HG03139 (cell line): ENCODE measurements around the gene FA2H.
"Not testable (repeated sequence)": the region's sequence is repeated elsewhere in the genome, so short reads cannot be mapped to it uniquely, and the experiment has no call there.

ENCODE experiments used
- ATAC-seq: cut with Tn5 transposase; IDR thresholded peaks from one replicate; pipeline ENCODE4 v1.9.1; 2021; ENCODE audit not compliant: unreplicated experiment

The FA2H gene

DNA sequence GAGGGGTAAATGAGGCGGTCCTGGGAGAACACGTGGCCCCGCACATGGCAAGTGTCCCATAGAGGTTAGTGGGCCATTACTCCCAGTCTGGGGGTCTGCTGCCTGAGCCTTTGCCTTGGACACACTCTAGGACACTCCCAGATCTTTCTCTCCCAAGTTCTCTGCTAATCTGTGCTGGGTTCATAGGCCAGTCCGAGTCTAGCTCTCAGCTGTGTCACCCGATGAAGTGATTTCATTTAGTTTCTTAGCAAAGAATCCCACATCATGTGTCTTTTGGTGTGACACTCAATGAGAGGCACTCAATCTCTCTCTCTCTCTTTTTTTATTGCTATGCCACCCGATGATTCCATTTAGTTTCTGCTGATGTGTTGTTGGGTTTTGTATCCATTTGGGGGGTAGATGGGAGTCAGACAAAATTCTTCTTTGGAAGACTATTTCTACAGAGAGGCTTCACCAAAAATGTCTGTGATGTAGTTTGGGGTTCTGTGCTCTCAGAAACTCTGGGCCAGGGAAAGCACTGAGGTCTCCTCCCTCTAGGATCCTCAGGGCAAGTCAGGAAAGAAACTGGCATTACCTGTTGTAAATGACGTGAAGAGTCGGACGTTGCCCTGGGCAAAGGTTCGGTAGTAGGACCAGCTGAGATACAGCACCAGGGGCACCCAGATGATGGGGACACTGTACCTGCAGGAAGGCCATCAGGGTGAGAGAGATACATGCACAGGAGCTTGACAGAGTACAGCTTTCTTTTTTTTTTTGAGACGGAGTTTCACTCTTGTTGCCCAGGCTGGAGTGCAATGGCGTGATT, 48.8 kb downstream of the FA2H start:
- no peak for ATAC-seq

DNA sequence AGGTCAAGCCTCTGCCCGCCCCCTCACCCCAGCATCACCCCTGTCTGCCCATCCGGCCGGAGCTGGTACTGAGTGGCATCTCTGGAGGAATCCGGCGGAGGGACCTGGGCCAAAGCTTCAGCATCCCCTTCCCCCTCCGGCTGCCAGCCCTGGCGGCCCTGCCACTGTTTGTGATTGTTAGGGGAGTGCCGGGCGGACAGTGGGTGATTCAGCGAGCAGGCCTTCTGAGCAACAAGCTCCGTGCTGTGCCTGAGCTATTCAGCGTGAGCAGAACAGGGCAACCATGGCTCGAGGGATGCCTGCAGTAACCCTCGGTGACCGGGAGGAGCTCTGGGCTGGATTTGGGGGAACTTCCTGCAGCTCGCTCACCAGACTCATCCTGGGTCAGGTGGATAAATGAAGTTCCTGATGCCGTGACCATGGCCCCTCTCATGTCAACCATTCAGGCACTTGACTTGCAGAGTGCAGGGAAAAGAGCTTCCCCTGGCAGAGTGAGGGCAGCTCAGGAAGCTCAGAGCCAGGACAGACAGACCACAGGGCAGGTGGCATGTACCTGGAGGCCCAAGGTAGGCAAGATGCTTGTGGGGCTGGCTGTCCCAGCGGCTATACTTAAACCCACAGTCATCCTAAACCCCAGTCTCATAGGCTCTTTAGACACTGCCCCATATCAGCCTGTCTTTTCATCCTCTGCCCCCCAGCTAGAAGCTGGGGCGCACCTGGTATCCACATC, 49.6 kb downstream of the FA2H start:
- no peak for ATAC-seq

DNA sequence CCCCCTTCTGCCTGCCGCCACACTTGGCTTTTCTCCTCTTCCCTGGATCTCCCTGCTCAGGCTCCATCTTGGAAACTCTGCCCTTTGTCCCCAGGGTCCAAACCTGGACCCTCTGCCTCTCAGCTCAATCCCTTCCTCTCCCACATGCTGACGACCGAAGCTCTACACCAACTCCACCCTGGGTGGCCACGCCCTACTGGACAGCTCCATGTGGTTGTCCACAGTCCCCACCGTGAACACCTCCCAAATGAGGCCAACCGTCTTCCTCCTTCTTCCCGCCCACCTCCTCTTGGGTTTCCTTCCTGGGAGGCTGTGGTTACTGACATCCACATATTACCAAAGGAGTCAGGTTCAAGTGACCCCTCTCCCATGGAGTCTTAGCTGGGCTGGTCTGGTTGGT, 51.4 kb downstream of the FA2H start:
- no peak for ATAC-seq

DNA sequence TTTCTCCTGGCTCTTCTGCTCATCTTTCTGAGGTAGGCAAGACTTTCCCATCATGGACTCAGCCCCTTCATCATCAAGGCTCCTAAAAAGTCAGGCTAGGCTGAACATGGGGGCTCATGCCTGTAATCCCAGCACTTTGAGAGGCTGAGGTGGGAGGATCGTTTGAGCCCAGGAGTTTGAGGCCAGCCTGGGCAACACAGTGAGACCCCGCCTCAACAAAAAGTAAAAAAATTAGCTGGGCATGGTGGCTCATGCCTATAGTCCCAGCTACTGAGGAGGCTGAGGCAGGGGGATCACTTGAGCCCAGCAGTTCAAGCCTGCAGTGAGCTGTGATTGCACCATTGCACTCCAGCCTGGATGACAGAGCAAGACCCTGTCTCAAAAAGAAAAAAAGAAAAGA, 52.5 kb downstream of the FA2H start:
- not testable (repeated sequence) for ATAC-seq

DNA sequence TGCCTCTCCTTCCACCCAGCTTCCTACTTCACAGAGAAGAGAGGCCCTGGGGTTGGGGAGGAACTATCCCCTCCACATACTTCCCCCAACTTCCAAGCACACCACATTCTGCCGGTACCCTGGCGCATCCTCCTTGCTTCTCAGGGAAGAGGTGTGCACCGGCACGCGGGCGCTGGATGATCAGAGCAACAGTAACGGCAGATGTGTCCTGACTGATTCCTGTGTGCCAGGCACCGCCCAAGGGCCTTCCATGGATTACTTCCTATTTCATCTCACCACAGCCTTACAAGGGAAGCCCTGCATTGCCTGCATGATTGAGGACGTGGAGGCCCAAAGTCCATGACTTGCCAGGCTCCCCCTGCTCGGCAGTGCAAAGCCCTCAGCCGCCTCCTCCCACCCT, 52.9 kb downstream of the FA2H start:
- no peak for ATAC-seq

DNA sequence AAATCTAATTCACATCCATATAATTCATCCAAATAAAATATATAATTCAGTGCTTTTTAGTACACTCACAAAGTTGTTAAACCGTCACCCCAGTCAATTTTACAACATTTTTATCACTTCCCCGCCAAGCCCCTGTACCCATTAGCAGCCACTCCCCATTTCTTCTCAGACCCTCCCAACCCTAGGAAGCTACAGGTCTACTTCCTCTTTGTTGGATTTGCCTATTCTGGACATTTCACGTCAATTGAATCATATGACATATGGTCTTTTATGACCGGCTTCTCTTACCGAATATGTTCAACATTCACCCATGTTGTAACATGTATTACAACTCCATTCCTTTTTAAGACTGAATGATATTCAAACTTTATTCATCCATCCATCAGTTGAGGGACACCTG, 54.0 kb downstream of the FA2H start:
- no peak for ATAC-seq

DNA sequence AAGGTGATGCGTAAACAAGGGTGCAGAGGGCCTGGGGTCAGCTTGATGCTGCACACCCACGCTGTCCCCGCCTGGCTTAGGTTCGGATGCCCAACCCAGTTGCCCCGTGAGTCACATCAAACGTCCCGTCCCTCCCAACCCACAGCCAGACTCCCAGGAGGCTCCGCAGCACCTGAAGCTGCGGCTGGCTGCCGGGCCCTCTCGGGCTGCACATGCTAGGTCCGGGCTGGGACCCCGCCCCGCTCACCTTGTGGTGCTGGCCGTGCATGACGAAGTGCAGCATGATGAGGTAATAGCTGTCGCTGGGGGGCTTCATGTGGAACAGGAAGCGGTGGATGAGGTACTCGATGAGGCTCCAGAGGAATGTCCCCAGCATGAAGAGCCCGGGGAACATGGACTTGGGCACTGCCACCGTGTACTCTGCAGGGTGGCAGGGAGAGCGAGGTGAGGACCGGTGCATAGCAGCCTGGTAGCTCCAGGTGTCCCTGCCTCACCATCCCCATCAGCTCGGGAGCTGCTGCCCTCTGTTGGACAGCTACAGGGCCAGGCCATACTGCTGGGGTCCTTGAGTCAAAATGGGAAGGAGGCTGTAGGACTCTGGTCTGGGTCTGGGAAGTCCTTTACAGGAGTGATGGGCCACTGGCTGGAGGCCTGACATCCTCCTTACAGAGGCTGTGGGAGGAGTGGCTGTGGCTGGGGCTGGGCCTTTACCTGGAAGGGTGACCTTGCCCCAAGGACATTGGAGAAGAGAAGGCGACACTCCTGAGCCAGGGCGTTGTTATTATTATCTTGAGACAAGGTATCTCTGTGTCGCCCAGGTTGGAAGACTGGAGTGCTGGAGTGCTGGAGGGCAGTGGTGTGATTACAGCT, 55.6 kb downstream of the FA2H start:
- ATAC-seq, result no peak

DNA sequence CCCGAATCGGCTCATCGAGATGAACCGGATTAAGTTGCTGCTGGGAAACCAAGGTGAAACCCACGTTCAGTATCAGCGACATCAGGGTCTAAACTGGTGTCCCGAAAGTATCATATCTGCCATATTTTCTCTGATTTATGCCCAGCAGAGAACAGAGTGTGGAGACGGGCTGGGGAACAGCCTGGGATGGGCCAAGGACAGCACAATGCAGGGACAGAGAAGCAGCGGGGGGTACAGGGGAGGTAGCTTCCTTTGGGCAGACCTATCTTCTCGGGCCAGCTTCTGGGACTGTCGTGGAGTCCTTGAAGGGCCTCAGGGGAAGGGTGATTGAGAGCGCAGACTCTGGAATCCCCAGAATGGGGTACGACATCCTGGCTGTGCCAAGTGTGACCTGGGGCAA, 56.5 kb downstream of the FA2H start:
- no peak for ATAC-seq

DNA sequence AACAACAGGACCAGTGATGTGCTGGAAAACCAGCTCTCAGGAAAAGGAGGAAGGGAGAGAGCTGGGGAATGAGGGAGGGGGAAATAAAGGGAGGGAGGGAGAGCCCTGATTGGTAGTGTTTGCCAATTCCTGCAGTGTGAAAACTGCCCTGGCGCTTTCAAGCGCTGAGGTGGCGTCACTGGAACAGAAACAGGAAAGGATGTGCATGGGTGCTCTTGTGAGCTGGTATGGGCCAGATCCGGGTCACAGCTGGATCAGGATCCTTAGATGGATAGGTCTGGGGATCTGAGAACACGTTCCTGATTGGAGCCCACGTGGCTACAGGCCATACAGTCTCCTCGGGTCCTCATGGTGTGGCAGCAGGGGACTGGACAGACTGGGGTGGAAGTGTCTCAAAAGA, 57.3 kb downstream of the FA2H start:
- no peak for ATAC-seq

DNA sequence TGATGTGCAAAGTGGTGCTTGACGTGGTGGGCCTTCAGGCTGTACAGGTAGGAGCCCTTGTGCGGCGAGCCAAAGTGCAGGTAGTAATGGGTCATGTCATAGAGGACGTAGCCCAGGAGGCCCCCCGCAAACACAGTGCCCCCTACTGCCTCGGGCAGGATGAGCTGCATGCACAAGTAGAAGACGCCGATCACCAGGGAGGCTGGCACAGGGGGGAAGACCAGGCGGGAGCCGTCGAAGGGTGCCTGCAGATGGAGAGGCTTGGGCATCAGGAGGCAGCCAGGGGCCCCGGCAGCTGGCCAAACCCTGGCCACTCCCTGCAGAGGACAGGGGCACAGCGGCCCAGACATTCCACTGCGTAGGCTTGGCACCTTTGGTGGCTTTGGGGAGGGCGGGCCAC, 58.3 kb downstream of the FA2H start:
- no peak for ATAC-seq

DNA sequence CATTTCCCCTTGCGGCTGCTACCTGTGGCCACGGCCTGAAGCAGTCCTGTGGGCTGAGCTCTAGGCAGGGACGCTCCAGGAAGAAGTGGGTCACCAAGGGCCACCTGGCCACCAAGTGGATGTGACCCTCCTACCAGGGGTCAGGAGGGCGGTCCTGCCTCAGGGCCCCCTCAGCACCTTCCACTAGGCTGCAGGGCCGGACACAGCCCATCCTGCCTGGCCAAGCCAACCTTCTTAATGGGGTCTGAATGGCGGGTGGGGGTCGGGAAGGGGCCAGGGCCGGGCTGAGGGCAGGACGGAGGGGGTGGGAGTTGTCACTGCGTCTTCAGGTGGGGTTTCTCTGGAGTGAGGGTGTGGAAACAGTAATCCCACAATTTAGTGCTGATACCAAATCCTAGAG, 60.7 kb downstream of the FA2H start:
- no peak for ATAC-seq

DNA sequence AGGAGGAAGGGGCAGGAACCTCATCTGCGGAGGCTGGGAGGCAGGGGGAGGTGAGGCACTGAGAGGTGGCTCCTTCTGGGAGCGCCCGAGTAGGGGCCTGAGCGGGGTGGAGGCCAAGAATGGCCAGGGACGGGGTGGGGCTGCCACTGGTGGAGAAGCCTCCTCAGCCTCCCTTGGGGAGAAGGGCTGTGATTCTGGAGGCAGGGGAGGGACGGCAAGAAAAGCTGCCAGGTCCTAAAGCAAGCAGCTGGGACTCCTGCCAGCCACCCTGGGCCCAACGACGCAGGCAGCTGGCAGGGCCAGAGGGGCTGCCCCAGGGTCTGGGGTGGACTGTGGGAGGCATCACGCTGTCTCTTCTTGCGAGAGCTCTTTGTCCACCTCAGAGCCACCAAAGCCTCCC, 61.3 kb downstream of the FA2H start:
- ATAC-seq, result no peak

DNA sequence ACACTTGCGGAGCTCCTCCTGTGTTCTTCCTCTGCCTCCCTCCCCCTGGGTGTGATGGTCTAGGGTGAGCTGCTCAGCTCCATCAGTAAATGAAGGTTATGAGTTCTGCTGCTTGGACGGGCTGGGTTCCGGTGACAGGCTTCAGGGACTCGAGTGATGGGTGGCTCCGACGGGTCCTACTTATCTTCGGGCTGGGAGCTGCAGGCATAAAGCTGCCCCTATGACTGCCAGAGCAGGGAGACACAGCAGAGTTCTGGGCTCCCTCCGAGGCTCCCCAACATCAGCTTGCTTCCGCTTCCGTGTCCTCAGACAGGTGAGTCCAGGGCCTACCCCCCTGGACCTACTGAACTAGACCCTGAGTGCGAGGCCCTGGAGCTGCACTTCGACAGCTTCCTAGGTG, 62.7 kb downstream of the FA2H start:
- no peak for ATAC-seq

DNA sequence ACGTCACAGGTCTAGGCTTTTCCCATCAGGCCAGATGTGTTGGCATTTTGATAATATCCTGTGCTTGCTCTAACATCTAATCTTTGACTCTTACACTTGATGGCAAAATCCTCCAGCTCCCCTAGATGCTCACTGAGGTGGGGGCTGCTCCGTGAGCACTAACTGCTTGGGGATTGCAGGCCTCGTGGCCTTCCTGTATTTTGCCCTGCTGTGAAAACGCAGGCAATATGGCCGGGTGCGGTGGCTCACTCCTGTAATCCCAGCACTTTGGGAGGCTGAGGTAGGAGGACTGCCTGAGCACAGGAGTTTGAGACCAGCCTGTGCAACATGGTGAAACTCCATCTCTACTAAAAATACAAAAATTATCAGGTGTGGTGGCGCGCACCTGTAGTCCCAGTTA, 64.2 kb downstream of the FA2H start:
- ATAC-seq, result no peak

DNA sequence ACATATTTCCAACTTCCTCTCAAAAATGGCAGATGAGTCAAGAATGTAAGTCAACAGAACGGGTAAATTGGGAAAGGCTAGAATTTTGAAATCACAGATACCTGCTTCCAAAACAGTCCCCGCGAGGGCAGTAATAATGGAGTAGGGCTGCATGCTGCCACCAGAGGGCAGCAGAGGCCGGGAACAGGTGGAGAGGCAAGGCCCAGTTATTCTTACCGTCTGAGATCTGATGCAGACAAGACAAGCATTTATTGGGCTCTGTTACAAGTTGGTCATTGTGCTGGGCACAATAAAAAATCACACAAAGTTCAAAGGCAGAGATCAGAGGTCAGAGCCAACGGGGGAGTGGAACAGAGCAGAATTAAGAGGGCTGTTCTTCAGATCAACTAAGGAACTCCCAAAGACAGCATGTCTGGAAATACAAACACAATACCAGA, 65.2 kb downstream of the FA2H start:
- ATAC-seq, result peak; percentile 90

DNA sequence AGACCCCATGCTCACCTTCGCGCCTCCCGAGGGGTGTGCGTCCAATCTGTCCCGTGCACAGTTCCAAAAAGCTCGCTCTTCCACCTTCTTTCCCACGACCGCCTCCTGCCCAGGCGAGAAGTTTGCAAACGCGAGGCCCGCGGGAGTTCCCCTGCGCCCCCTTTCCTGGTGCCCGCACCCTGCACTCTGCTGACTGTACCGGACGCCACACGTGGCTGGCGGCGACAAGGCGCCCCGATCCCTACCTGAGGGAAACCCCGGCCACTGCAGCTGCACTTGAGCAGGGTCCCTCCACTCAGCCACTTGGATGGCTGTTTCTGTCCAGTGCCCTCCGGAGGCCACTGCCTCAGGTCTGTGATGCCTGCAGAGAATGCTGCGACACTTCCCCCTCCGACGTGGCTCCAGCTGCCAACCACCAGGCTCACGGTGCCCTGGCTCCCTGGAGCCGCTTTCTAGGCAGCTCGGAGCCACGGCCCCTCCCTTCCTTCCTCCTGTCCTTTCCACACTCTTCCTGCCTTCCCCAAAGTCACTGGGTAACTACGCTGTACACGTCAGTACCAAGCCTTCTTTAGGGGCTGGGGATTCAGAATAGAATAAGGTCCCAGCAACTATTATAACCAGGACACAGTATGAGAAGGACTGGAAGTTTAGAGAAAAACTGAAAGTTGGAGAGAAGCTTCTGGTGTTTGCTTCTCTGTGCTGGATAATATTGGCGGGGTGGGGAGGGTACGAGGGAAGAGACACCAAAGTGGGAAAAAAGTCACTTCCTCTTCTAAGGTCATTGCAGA, 74.0 kb downstream of the FA2H start, which contains the start of gene MLKL:
Gene MLKL (minus strand): TSS at position 425 of the 788 bp plus-strand sequence. CDS start 5,105 bp downstream, outside the sequence.
- ATAC-seq, result peak; percentile 45

DNA sequence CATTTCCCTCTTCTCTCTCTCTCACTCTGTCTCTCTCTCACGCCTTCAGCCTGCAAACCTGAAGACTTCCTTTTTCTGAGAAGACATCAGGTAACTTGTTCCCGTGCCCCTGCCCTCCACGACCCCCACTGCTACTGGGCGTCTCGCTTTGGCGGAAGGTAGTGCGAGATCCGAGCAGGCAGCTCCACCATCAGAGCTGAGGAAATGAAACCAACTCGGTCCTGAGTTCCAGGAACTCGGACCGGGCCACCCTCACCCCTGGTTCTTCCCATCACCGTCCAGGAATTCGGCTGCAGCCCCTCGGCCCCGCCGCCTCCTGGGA, 74.5 kb downstream of the FA2H start:
- no peak for ATAC-seq

DNA sequence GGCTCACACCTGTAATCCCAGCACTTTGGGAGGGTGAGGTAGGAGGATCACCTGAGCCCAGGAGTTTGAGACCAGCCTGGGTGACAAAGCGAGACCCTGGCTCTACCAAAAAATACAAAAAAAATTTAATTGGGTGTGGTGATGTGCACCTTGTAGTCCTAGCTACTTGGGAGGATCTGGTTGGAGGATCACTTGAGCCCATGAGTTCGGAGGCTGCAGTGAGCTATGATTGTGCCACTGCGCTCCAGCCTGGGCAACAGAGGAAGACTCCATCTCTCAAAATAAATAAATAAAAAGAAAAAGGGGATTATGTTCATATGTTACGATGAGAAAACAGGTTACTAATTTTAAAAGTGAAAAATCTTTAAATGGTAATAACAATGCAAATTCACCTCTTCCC, 75.0 kb downstream of the FA2H start:
- ATAC-seq, result no peak

DNA sequence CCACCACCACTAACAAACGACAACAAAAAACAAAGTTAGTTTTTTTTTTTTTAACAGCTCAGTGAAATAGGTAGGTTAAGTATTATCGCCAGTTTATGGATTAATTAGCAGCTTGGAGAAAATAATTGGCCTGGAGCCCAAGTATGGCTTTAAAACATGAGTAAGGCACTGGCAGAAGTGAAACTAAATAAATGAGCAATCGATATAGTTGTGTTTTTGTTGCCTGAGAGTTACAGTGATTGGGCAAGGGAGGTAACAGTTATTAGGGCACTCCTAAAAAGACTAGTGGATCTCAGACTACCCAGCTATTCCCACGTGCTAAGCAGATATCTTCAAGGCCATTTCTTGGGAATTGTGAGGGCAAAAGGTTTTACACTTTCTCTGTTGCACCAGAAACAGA, 76.4 kb downstream of the FA2H start:
- ATAC-seq, result no peak

DNA sequence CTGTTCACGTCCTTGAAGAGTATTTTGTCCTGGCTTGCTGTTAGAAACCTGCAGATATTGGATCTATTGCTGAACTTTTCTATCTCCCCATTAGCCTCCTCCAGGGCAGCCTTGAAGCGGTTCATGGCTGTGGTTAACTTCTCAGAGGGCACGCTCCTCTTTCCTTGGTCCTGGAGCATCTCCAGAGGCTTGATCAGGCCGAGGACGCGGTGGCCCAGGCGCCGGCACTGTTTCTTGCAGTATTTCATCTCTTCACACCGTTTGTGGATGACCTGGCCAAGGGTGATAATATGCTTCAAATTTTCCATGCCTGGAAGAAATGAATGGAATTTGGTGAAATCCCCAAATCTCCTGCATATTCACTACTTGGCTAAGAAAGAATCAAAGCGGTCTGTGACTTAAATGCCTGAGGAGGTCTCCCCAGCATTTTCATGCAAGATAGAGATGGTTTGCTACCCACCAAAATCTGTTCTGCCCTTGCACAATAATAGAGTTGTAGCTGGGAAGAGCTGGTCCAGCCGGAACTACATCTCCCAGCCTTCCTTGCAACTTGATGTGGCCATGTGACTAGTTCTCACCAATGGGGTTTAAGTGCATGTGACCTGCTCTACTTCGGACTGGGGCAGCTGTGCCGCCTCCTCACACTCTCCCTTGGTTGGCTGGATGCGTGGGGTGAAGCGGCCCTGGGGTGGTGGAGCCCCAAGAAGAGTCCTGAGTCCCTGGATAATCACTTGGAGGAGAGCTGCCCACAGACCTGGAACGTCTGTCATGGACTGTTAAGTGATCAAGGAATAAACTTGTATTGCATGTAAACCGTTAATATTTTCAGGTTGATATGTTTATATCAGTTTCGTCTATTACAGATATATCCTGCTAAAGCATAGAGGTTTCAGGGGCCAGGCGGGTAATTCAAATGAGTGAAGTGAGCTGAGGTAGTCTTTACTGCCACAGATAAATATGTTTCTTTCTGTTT, 78.9 kb downstream of the FA2H start:
- peak; percentile 93 for ATAC-seq
